T-helper 1 cell treated with Interleukin-12 subunit alpha and Interleukin-12 subunit beta and Interleukin-4 antibody, amounts not matched to agents 30 μg/mL and 1 μg/mL, for 36 hours (primary cell): ENCODE results near the gene CDC25B.

Experiments used
- H3K27ac Mint-ChIP-seq: one replicate; pipeline ENCODE4 v1.8.0; 2021; ENCODE audit warnings: mild to moderate bottlenecking, mixed read lengths
- H3K27me3 Mint-ChIP-seq: one replicate; pipeline ENCODE4 v1.8.0; 2021; ENCODE audit warnings: low read depth, mixed read lengths
- H3K36me3 Mint-ChIP-seq: one replicate; pipeline ENCODE4 v1.8.0; 2021; ENCODE audit warnings: low read depth, mixed read lengths
- H3K4me1 Mint-ChIP-seq: one replicate; pipeline ENCODE4 v1.8.0; 2021; ENCODE audit warnings: low read depth, mixed read lengths
- H3K4me3 Mint-ChIP-seq: one replicate; pipeline ENCODE4 v1.8.0; 2021; ENCODE audit warnings: mild to moderate bottlenecking, moderate library complexity, mixed read lengths
- H3K9me3 Mint-ChIP-seq: one replicate; pipeline ENCODE4 v1.8.0; 2021; ENCODE audit warnings: mixed read lengths

Gene CDC25B

GRCh38 chr20:3795511-3796468, at the start of gene CDC25B:
TSS of gene CDC25B (plus strand) at chr20:3796310. CDS start at chr20:3796532, 222 bp downstream.
- H3K36me3 Mint-ChIP-seq = peaks cover 35% of the 10 kb centered on the region
- H3K9me3 Mint-ChIP-seq = no peaks in the 10 kb centered on the region
- peak within 1 kb of the TSS; percentile 98 for H3K4me3 Mint-ChIP-seq
- no peaks in the 10 kb centered on the region for H3K27me3 Mint-ChIP-seq
- H3K27ac Mint-ChIP-seq = peak within 1 kb of the TSS; percentile 95
- H3K4me1 Mint-ChIP-seq = peaks cover 38% of the 10 kb centered on the region

- no peak overlapping the region for H3K27ac Mint-ChIP-seq
- H3K9me3 Mint-ChIP-seq = no peaks in the 10 kb centered on the region
- H3K4me3 Mint-ChIP-seq = no peak overlapping the region
- H3K4me1 Mint-ChIP-seq = peaks cover 9% of the 10 kb centered on the region
- no peaks in the 10 kb centered on the region for H3K36me3 Mint-ChIP-seq
- peaks cover 8% of the 10 kb centered on the region for H3K27me3 Mint-ChIP-seq
These were observed 48.6 kb upstream of the CDC25B start for GRCh38 chr20:3747471-3747870.

- peaks cover 9% of the 10 kb centered on the region for H3K4me1 Mint-ChIP-seq
- no peak overlapping the region for H3K27ac Mint-ChIP-seq
- no peaks in the 10 kb centered on the region for H3K9me3 Mint-ChIP-seq
- no peaks in the 10 kb centered on the region for H3K36me3 Mint-ChIP-seq
- peaks cover 8% of the 10 kb centered on the region for H3K27me3 Mint-ChIP-seq
- no peak overlapping the region for H3K4me3 Mint-ChIP-seq
These were observed 48.0 kb upstream of the CDC25B start for GRCh38 chr20:3748073-3748472.

- Mint-ChIP-seq H3K27me3 (peaks cover 7% of the 10 kb centered on the region), H3K9me3 (no peaks in the 10 kb centered on the region)
These were observed 46.9 kb upstream of the CDC25B start for GRCh38 chr20:3749087-3749688.

GRCh38 chr20:3749689-3750531, 46.2 kb upstream of the CDC25B start:
- Mint-ChIP-seq H3K4me1 (peaks cover 3% of the 10 kb centered on the region), H3K36me3 (no peaks in the 10 kb centered on the region), H3K27me3 (no peaks in the 10 kb centered on the region), H3K4me3 (no peak overlapping the region), H3K27ac (no peak overlapping the region), H3K9me3 (no peaks in the 10 kb centered on the region)

More at GRCh38 chr20:3749087-3749688, 46.9 kb upstream of the CDC25B start:
- Mint-ChIP-seq H3K27ac (no peak overlapping the region), H3K4me1 (peaks cover 9% of the 10 kb centered on the region), H3K36me3 (no peaks in the 10 kb centered on the region), H3K4me3 (no peak overlapping the region)

- Mint-ChIP-seq H3K4me3 (no peak overlapping the region), H3K27me3 (no peaks in the 10 kb centered on the region), H3K27ac (no peak overlapping the region), H3K36me3 (no peaks in the 10 kb centered on the region), H3K4me1 (peaks cover 2% of the 10 kb centered on the region), H3K9me3 (no peaks in the 10 kb centered on the region)
These were observed 44.8 kb upstream of the CDC25B start for GRCh38 chr20:3751305-3751674.

- H3K27ac Mint-ChIP-seq = no peak overlapping the region
- no peak overlapping the region for H3K4me3 Mint-ChIP-seq
- no peaks in the 10 kb centered on the region for H3K27me3 Mint-ChIP-seq
- H3K9me3 Mint-ChIP-seq = no peaks in the 10 kb centered on the region
- peaks cover 2% of the 10 kb centered on the region for H3K4me1 Mint-ChIP-seq
- no peaks in the 10 kb centered on the region for H3K36me3 Mint-ChIP-seq
These were observed 44.3 kb upstream of the CDC25B start for GRCh38 chr20:3751675-3752385.

- Mint-ChIP-seq H3K9me3 (no peaks in the 10 kb centered on the region), H3K4me1 (peaks cover 2% of the 10 kb centered on the region), H3K36me3 (no peaks in the 10 kb centered on the region), H3K27ac (no peak overlapping the region), H3K27me3 (no peaks in the 10 kb centered on the region), H3K4me3 (no peak overlapping the region)
These were observed 43.7 kb upstream of the CDC25B start for GRCh38 chr20:3752386-3752759.

- no peak overlapping the region for H3K27ac Mint-ChIP-seq
- peaks cover 1% of the 10 kb centered on the region for H3K36me3 Mint-ChIP-seq
- no peaks in the 10 kb centered on the region for H3K9me3 Mint-ChIP-seq
- H3K4me1 Mint-ChIP-seq = peaks cover 2% of the 10 kb centered on the region
- no peak overlapping the region for H3K4me3 Mint-ChIP-seq
- no peaks in the 10 kb centered on the region for H3K27me3 Mint-ChIP-seq
These were observed 43.0 kb upstream of the CDC25B start for GRCh38 chr20:3753098-3753497.

GRCh38 chr20:3753501-3754275, 42.4 kb upstream of the CDC25B start:
- no peaks in the 10 kb centered on the region for H3K9me3 Mint-ChIP-seq
- no peak overlapping the region for H3K27ac Mint-ChIP-seq
- H3K36me3 Mint-ChIP-seq = peaks cover 1% of the 10 kb centered on the region
- peaks cover 2% of the 10 kb centered on the region for H3K4me1 Mint-ChIP-seq
- H3K27me3 Mint-ChIP-seq = no peaks in the 10 kb centered on the region
- no peak overlapping the region for H3K4me3 Mint-ChIP-seq

- peaks cover 1% of the 10 kb centered on the region for H3K36me3 Mint-ChIP-seq
These were observed 41.9 kb upstream of the CDC25B start for GRCh38 chr20:3754276-3754630.

GRCh38 chr20:3755269-3755668, 40.8 kb upstream of the CDC25B start:
- Mint-ChIP-seq H3K36me3 (peaks cover 3% of the 10 kb centered on the region), H3K4me1 (peaks cover 3% of the 10 kb centered on the region), H3K4me3 (no peak overlapping the region), H3K9me3 (no peaks in the 10 kb centered on the region), H3K27ac (no peak overlapping the region), H3K27me3 (no peaks in the 10 kb centered on the region)

More at GRCh38 chr20:3754276-3754630, 41.9 kb upstream of the CDC25B start:
- no peaks in the 10 kb centered on the region for H3K9me3 Mint-ChIP-seq
- H3K4me1 Mint-ChIP-seq = peaks cover 2% of the 10 kb centered on the region
- no peaks in the 10 kb centered on the region for H3K27me3 Mint-ChIP-seq
- no peak overlapping the region for H3K27ac Mint-ChIP-seq
- no peak overlapping the region for H3K4me3 Mint-ChIP-seq

GRCh38 chr20:3755814-3756480, 40.2 kb upstream of the CDC25B start:
- no peaks in the 10 kb centered on the region for H3K27me3 Mint-ChIP-seq
- H3K36me3 Mint-ChIP-seq = peaks cover 3% of the 10 kb centered on the region
- H3K4me3 Mint-ChIP-seq = no peak overlapping the region
- H3K27ac Mint-ChIP-seq = no peak overlapping the region
- peaks cover 3% of the 10 kb centered on the region for H3K4me1 Mint-ChIP-seq
- no peaks in the 10 kb centered on the region for H3K9me3 Mint-ChIP-seq
